Iris pigment epithelial cell (primary cell): ENCODE results near the gene SNU13.
"Not testable (repeated sequence)": the region's sequence is repeated elsewhere in the genome, so short reads cannot be mapped to it uniquely, and the experiment has no call there.

Experiments used
- DNase-seq: peaks from one replicate; pipeline ENCODE4 v3.0.0-alpha.2; 2011; ENCODE audit warnings: low read depth

Gene SNU13

DNA sequence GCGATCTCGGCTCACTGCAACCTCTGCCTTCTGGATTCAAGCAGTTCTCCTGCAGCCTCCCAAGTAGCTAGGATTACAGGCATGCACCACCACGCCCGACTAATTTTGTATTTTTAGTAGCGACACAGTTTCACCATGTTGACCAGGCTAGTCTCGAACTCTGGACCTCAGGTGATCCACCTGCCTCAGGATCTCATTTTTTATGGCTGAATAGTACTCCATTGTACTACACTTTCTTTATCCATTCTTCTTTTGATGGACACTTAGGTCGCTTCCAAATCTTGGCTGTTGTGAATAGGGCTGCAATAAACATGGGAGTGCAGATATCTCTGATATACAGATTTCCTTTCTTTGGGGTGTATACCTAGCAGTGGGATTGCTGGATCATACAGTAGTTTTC is 46.8 kb downstream of the SNU13 start:
- no peak for DNase-seq

DNA sequence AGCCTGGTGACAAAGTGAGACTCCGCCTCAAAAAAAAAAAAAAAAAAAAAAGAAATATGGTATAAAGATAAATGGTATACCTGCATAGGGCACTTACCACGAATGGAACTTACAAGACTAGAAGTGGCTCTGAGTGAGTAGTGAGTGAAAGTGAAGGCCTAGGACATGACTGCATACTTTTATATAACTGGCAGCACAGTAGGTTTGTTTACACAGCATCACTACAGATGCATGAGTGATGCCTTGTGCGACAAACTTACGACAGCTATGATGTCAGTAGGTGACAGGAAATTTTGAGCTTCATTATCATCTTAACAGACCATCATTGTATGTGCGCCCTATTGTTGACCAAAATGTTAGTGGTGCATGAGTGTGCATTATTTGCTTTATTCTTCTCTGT is 49.9 kb downstream of the SNU13 start:
- no peak for DNase-seq

GRCh38 chr22:41638124-41638523 is 50.5 kb downstream of the SNU13 start:
- DNase-seq = no peak

- not testable (repeated sequence) for DNase-seq
Measured at GRCh38 chr22:41637623-41638022, 51.0 kb downstream of the SNU13 start.

DNA sequence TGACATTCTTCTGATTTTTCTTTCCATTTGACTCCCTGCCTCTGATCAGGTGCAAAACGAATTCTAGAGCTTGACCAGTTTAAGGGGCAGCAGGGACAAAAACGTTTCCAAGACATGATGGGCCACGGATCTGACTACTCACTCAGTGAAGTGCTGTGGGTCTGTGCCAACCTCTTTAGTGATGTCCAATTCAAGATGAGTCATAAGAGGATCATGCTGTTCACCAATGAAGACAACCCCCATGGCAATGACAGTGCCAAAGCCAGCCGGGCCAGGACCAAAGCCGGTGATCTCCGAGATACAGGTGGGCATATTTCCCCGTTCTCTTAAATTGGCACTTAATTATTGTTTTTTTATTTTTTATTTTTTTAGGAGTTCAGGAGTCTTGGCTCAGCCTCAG is 52.2 kb downstream of the SNU13 start:
- peak; percentile 29 for DNase-seq

DNA sequence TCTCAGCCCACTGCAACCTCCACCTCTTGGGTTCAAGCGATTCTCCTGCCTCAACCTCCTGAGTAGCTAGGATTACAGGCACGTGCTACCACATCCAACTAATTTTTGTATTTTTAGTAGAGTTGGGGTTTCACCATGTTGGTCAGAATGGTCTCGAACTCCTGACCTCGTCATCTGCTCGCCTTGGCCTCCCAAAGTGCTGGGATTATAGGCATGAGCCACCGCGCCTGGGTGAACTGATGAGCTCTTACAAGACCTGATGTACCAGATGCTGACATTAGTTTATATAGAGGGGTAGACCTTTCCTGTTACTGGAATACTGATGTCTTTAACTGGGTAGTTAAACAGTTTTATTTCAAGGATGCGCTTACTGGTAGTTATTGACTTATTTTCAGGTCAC is 54.1 kb downstream of the SNU13 start:
- DNase-seq = not testable (repeated sequence)

DNA sequence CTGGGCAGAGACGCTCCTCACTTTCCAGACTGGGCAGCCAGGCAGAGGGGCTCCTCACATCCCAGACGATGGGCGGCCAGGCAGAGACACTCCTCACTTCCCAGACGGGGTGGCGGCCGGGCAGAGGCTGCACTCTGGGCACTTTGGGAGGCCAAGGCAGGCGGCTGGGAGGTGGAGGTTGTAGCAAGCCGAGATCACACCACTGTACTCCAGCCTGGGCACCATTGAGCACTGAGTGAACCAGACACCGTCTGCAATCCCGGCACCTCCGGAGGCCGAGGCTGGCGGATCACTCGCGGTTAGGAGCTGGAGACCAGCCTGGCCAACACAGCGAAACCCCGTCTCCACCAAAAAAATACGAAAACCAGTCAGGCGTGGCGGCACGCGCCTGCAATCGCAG is 57.1 kb downstream of the SNU13 start:
- DNase-seq = not testable (repeated sequence)

GRCh38 chr22:41631115-41631514 is 57.6 kb downstream of the SNU13 start:
- DNase-seq = not testable (repeated sequence)

DNA sequence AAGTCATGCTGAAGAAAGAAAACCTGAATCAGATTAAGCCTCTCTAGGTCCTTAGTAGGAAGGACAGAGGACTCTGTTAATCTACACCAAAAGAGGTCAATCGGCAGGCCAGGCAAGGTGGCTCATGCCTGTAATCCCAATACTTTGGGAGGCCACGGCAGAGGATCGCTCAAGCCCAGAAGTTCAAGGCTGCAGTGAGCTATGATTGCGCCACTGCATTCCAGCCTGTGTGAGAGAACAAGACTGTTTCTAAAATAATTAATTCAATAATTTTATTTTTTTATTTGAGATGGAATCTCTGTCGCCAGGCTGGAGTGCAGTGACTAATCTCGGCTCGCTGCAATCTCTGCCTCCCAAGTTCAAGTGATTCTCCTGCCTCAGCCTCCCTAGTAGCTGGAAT is 63.1 kb downstream of the SNU13 start:
- peak; percentile 9 for DNase-seq
